ENCODE measurements around the gene ZSWIM7.
"Not testable (repeated sequence)": the region's sequence is repeated elsewhere in the genome, so short reads cannot be mapped to it uniquely, and the experiment has no call there.

ZSWIM7 gene

DNA sequence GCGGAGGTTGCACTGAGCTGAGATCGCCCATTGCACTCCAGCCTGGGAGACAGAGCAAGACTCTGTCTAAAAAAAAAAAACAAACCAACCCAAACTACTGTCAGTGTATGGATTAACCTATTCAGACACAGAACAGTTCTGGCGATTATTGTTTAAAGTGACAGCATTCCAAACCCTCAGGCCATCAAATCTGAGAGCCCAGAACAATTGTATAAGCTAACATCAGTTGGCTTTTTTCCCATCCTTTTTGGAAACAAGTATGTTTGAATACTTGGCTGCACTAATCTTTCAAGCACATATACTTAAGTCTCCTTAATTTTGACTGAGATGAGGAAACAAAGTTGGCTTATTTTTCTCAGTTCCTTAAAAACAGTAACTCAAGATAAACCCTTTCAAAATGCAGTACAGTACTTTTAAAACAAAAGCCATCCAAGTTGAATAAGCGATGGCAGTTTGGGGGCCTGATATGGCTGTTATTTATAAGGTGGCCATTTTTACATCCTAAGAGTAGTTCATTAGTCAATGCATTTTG is 1.4 kb downstream of the ZSWIM7 start:
- DNase-seq: no peak

DNA sequence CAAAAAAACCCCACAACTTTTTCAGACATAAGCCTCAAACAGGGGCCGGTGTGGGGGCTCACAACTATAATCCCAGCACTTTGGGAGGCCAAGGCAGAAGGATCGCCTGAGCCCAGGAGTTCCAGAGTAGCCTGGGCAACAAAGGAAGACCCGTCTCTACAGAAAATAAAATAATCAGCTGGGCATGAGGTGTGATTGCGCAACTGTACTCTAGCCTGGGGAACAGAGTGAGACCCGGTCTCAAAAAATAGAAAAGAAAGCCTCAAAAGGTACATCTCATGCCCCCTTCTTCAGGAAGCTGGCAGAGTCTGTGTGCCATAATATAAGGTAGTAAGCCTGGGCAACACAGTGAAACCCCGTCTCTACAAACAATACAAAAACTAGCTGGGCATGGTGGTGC is 3.2 kb downstream of the ZSWIM7 start:
- DNase-seq: no peak

DNA sequence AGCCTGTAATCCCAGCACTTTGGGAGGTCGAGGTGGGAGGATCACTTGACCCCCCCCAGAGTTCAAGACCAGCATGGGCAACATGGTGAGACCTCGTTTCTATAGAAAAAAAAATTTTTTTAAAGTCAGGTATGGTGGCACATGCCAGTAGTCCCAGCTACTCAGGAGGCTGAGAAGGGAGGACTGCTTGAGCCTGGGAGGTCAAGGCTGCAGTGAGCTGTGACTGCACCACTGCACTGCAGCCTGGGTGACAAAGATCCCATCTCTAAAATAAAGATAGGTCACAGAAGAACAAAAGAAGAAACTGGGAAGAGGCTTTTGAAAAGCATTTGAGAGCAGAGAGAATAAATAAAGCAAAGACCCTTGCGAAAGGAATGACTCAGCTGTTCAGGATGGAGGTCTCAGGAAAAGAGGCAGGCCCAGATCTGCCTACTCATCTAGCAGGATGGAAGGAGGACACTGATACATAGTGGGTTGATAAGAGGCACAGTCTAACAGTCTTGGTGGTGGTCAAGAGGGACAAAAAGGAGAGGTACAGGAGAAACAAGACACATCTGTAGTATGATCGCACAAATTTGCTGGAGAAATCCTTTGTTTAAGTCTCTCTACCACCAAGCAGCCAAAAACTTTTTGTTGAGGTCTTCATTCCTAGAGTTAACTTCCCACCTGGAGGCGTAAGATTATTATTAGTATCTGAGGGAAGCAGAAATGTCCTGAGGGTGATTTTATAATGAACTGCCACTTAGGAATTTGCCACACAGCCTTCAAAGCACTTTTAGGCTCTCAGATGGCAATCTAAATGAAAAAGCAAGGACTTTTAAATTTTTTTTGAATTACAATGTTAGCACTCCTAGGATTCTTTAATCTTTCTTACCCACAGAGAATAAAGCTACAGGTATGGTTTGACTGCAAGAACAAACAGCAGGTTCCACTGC is 17.6 kb downstream of the ZSWIM7 start:
- DNase-seq: no peak

DNA sequence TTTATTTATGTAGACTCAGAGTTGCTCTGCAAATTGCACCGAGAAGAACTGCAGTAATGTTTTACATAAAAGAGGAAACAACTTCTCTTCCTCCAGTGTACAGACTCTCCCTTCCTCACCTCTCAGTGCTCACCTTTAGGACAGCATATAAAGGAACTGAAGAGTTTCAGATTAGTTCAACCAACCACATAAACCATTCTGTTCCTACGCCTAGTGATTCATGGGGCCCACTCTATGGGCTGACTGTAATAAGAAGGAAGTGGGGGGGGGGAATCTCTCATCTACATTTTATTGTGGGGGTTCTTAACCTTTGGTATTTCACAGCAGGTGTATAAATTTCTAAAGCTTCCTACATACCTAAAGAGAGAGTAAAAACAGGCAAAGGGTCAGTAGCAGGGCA is 18.3 kb downstream of the ZSWIM7 start:
- DNase-seq: no peak

GRCh38 chr17:15979013-15979412 is 20.5 kb downstream of the ZSWIM7 start:
- DNase-seq: not testable (repeated sequence)

DNA sequence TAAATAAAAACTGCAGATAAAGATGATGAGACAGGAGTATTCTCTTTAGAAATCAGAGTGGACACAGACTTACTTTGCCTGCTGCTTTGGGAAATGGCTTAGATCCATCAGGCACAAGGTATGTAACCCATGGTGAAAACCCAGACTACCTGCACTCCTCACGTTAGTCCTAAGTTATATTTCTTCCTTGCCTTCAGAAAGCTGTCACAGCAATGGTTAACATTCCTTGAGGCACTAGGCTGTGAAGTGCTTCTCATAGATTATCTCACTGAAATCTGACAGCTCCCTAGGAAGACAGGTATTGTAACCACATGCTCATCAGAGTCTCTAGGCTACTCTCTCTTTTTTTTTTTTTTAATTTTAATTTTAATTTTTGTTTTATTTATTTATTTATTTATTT is 20.9 kb downstream of the ZSWIM7 start:
- no peak for DNase-seq

GRCh38 chr17:15977894-15978293 is 21.6 kb downstream of the ZSWIM7 start:
- no peak for DNase-seq

GRCh38 chr17:15973834-15974233 is 25.7 kb downstream of the ZSWIM7 start:
- no peak for DNase-seq

DNA sequence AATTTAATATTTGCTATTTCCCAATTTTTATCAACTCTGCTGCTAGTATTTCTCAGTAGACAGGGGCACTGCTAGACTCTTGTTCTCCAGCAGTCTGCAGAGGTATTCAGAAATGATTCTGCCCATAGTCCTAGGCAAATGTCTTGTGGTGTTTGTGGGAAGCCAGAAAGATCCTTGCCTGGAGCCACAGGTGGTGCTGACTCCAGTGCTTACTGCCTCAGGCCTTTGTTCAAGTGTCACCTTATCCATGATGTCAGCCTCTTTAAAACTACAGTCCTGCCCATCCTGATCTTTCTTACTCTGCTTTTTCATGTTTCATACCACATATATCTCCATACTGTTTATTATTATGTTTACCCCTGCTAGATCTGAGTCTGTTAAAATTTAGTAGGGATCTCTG is 26.5 kb downstream of the ZSWIM7 start:
- no peak for DNase-seq

DNA sequence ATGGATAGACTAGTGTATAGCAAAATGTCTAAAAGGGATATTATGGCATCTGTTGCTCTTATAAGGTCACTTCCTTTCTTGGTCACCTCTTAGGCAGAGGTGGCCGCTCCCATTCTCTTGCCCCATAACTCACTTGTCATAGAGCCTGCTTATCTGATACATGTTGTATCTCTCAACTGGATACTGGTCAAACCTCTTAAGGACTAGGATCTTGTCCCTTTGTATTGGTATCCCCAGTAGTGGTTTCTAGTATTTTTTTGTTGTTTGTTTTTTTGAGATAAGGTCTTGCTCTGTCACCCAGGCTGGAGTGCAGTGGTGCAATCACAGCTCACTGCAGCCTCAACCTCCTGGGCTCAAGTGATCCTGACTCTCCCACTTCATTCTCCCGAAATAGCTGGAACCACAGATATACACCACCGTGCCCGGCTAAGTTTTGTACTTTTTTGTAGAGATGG is 27.0 kb downstream of the ZSWIM7 start:
- no peak for DNase-seq

GRCh38 chr17:15971882-15972281 is 27.6 kb downstream of the ZSWIM7 start:
- no peak for DNase-seq

DNA sequence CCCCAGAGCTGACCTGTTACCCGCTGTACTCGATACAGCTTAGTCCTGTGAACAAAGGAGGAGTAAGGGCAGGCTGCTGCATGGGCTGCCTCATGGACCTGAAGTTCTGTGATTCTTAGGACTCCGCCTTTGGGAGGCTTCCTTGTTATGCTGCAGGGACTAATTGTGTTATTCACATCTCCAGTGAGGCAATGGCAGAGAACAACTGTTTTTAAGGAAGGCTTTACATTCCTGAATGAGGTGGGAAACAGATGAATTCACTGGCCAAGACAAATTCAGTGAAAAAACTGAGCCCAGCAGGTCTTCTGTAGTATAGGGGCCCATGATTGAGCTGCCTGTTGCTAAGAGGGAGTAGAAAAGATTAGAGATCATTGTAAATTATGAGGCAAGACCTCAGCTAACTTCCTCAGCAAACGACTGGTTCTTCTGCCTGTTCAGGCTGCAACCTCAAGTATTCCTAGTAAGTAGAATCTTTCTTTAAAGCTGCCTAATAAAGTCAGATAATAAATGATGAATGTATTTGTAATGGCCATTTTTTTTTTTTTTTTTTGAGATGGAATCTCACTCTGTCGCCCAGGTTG is 28.3 kb downstream of the ZSWIM7 start:
- DNase-seq: no peak

DNA sequence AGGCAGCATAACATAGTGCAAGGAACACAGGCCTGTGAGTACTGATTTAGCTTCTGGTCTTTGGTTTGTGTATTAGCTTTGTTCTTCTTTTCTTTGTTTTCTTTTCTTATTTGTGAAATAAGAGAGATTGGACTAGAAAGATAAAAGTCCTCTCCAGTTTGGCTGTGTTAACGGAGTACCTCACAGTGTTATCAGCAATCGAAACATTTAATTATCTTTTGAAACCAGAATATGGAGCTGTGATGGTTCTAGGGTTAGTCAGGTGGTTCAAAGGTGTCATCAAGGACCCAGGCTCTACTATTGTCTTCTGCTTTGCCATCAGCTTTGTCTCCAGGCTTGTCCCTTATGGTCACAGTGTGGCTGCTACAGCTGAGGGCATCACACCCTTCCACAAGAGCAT is 29.0 kb downstream of the ZSWIM7 start:
- DNase-seq: no peak

DNA sequence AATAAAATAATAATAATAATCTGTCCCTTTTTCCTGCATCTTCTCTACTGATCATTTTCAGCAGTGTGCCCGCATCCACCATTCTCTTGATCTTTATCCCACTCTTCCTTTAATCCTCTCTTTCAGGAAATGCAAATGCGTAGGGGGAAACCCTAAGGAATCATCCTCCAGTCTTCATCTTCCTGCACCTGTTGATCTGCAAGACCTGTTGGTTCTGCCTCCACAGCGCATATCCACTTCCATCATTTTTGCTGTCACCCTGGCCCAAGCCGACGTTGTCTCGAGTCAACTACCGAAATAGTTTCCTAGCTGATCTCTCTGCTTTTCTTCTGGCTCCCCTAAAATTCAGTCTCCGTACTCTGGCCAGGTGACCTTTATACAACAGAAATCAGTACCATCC is 30.0 kb downstream of the ZSWIM7 start:
- no peak for DNase-seq

DNA sequence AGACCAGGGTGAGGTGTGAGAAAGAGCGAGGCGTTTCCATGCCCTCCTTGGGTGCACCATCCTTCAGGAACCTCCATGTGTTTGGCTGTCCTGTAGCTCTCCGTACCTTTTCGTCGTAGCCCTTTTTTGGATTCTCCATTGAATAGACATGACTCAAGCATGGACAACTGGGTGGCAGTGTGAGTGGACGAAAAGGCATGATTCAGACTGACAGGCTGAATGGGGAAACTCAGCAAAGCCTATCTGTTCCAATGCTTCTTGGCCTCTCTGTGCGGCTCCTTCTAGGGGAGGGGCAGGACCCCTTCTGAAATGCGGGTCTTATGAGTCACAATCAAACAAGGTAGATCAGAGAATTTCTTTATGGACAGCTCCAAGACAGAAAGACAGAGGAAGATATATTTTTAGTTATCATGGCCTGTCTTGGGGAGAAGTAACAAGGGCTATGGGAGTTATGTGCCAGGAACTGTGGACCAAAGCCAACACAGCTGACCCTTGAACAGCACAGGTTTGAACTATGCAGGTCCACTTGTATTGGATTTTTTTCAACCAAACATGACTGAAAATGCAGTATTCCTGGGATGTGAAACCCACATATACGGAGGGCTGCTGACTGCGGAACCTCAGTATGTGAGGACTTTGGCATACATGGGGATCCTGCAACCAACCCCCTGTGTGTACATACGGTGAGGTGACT is 31.7 kb downstream of the ZSWIM7 start:
- DNase-seq: no peak

DNA sequence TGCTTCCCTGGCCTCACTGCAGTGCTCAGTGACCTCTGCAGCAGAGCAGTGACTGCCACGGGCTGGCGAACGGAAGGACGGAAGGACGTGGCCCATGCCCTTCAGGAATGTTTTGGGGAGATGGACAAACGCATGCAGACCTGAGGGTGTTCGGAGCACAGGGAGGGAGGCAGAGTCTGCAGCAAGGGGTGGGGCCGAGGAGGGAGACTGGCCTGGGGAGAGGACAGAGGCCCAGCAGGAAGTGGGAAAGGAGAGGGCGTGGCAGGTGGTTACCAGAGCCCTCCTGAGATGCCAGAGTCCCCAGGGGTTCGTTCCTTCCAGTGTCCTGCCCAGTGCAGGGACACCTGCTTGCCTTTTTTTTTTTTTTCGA is 32.6 kb downstream of the ZSWIM7 start:
- no peak for DNase-seq

DNA sequence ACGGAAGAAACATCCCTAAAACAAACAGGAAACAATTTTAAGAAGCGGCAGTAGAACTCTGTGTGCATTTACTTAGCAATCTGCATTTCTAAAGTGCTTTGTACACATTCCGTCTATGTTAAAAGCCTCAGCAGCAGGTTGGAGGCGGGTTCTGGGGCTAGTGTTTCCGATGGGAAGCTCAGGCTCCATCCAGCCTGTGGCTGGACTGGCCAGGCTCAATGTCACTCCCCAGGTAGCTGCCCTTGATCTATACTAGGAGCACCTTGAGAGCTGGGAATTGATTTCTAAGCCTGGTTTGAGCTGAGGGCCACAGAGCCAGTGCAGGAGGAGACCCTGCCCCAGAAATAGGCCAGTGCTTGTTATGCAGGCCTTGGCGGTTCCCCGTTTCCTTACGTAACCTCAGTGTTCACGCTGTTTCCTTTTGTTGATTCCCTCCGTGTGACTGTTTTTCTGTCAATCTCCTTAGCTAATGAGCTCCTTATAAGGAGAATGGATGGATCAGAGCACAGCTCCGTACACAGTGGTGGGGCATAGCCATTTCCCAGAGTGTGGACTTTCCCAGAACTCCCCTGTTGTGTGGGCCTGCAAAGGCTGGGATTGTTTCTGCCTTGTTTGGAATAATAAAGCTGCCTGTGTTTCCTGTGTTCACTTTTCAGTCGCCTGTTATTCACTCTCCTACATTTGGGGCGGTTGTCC is 33.2 kb downstream of the ZSWIM7 start:
- DNase-seq: no peak

GRCh38 chr17:15965528-15965927 is 34.0 kb downstream of the ZSWIM7 start:
- no peak for DNase-seq

DNA sequence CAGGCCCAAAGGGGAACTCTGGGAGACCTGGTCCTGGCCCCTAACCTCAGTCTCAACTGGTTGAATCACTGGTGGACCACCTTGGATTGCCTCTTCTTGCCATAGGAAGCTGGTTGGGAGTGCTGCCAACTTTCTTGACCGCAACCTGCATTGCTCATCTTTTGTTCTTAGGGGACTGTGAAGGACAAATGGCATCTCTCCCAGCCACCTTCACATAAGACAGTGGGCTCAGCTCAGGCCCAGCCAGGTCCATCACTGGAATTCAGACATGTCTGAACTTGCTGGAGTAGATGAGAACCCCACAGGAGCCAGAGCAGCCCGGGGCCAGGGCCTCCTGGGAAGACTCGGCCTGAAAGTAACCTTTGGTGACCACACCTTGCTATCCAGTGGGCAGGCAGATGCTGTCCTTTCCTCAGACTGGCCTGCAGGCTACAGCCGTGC is 35.8 kb downstream of the ZSWIM7 start:
- DNase-seq: no peak

DNA sequence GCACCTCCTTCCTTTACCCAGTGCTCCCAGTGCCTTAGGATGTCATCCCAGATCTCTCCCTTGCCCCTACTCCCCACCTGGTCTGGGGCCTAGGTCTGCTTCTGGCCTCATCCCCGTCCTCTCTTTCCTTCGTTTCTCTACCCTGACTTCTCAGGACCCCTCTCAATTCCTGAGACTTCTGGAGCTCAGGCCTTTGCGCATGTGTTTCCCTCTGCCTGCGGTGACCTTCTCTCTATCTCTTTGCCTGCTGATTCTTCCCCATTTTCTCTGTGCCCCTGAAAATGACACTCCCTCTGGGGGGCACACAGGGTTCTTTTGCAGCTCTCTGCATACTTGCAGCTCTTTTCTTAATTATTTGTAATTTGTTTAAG is 41.0 kb downstream of the ZSWIM7 start:
- no peak for DNase-seq

DNA sequence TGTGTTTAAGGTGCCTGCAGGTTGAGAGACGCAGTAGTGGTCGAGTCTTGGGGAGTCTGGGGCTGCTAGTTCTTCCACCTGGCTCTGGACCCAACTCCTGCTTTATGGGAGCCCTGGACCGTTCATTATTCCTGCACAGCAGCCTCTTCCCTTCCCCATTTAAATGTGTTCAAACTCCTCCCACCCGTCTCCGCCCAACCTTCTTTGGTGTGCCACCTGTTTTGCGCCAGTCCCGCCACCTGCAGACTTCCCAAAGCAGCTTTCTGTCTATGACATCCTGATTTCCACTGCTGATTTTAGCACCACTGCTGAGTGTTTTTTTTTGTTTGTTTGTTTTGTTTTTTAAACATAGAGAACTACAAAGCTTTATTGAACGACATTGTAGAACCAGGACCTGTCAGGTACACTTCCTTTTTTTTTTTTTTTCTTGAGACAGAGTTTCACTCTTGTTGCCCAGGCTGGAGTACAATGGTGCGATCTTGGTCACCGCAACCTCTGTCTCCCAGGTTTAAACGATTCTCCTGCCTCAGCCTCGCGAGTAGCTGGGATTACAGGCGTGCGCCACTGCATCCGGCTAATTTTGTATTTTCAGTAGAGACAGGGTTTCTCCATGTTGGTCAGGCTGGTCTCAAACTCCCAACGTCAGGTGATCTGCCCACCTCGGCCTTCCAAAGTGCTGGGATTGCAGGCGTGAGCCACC is 41.7 kb downstream of the ZSWIM7 start:
- DNase-seq: no peak

DNA sequence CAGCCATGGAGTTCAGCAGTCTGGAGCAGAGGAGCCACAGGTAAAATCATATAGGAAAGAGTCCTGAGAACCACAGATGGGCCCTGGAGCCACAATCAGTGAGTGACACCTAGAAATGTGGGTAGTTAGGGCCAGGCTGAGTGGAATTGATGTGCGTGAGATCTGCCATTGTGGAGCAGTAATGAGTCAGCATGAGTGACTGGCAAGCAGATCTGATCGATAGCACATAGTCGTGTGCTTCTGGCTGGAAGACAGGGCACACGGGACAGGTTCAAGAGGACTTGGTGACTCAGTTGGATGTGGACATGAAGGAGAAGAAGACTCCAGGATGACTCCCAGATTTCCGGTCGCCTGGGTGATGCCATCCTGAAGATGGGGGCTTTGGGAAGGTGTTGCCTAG is 42.3 kb downstream of the ZSWIM7 start:
- DNase-seq: peak; percentile 64

Data from activated CD8-positive, alpha-beta memory T cell treated with anti-CD3 and anti-CD28 coated beads, Interleukin-2, amount 50 U/mL, for 48 hours (primary cell).